Adrenal gland (tissue), 5 donors: ENCODE data around the gene NAV2.

ENCODE experiments used
- POLR2A ChIP-seq, 2 donors: fragments of 450-650 bp; IDR thresholded peaks; one replicate each; pipeline ENCODE4 v1.6.1; 2017; ENCODE audit warnings: antibody characterized with exemption in 2 of 2, mild to moderate bottlenecking in 2 of 2, moderate library complexity in 1 of 2
- TF ChIP-seq, protein P1 (sequence below), 6 experiments: fragments of 450-650 bp in 4 of 6; fragments of 200-600 bp in 2 of 6; sonication (generic) in 1 of 6; IDR thresholded peaks; 1 replicate in 5 of 6; 2 replicates in 1 of 6; pipeline versions ENCODE4 v1.5.1 to v1.8.0; 2016 to 2021; ENCODE audit warnings: antibody characterized with exemption in 6 of 6, mild to moderate bottlenecking in 2 of 6, moderate library complexity in 1 of 6
- donor health status: DM: no; HTN: no; CAD: no.

DNA sequence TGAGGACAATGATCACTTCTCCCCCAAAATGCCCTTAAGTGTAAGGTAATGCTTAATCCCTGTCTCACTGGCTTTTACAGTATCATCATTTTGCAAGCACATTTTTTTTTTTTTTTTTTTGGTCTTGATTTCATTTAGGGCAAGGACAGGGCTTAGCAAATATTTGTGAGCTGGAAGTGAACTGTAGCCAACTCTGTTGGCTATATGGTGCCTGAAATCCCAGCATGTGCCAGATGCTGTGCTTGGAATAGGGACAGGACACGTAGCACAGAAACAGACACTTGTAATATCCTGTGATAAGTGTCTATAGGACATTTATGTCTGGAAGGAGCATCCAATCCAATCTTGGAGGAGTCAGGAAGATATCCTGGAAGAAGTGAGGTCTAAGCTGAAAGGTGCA, 198.3 kb downstream of the NAV2 start:
- TF ChIP-seq, protein P1, sequence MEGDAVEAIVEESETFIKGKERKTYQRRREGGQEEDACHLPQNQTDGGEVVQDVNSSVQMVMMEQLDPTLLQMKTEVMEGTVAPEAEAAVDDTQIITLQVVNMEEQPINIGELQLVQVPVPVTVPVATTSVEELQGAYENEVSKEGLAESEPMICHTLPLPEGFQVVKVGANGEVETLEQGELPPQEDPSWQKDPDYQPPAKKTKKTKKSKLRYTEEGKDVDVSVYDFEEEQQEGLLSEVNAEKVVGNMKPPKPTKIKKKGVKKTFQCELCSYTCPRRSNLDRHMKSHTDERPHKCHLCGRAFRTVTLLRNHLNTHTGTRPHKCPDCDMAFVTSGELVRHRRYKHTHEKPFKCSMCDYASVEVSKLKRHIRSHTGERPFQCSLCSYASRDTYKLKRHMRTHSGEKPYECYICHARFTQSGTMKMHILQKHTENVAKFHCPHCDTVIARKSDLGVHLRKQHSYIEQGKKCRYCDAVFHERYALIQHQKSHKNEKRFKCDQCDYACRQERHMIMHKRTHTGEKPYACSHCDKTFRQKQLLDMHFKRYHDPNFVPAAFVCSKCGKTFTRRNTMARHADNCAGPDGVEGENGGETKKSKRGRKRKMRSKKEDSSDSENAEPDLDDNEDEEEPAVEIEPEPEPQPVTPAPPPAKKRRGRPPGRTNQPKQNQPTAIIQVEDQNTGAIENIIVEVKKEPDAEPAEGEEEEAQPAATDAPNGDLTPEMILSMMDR (IDR thresholded peaks at IDR 0.05), result no peak
- no peak for TF ChIP-seq POLR2A (IDR thresholded peaks at IDR 0.05)
